SK-N-MC (cell line): ENCODE data around the gene B3GALT5.

ENCODE experiments used
- EZH2 ChIP-seq: fragments of 200-600 bp; sonication (generic); IDR thresholded peaks from one replicate; pipeline ENCODE4 v1.6.1; 2017; ENCODE audit warnings: antibody characterized with exemption
- FOXP2 ChIP-seq: optimal IDR thresholded peaks from 2 replicates; pipeline ENCODE3; 2011; ENCODE audit warnings: mild to moderate bottlenecking, moderate library complexity; ENCODE audit not compliant: insufficient read depth; ENCODE audit errors: extremely low read length, control extremely low read depth
- POLR2AphosphoS5 ChIP-seq: IDR thresholded peaks from 2 replicates; pipeline ENCODE4 v1.6.1; 2012; ENCODE audit warnings: mild to moderate bottlenecking, low read depth, low read length, borderline replicate concordance

DNA sequence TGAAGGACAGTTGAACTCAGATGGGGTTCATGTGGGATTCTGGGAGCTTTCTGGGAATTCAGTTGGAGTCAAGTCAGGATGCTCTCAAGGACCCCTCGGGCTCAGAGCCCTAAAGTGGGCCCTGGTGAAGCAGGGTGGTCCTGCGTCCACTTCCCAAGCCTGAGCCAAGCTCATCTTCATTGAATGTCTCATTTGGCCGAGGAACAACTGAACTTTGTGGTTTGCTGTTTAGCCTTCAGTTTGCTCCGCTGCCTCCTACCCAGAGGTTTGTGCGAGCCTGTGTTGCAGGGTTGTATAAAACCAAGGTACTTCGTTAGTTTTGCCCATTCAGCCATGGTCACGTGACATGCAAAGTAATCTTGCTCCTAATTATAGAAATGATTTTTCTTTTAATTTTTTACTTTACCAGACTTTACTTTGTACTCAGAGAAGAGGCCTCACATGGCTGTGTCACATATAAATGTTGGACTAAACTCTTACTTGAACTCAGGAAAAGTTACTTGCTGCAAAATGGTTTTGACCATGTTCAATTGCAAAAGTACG, 49.7 kb downstream of the B3GALT5 start:
- TF ChIP-seq POLR2AphosphoS5 (no peak), EZH2 (no peak), FOXP2 (no peak)
